ENCODE data around the gene SOX9. TPM values are rescaled to one million over a fixed set of nuclear protein-coding genes. Genes with fewer than 3 reads are reported as not detected.

Gene SOX9
- total and polyA plus RNA-seq, 9 of the 15 experiments (the other 6 are each of a cell fraction or from before 2014, with no cell fraction given) = 0.04 TPM; not detected in 8

GRCh38 chr17:72104863-72105234, 16.0 kb upstream of the SOX9 start:
- in situ Hi-C loops (cut with MboI) = no loop called here
- no peaks in the 10 kb centered on the region for H3K36me3 ChIP-seq (ENCODE audit: control insufficient read depth, insufficient read depth, low read length)
- DNase-seq (ENCODE audit: extremely low read depth in 1 of 4, low spot score in 3 of 4) (no peak), ATAC-seq (no peak), FAIRE-seq (no peak)
- H3K4me1 ChIP-seq (replicated peaks in 1 of 2; ENCODE audit: control insufficient read depth in 2 of 2, insufficient read depth in 2 of 2, low read length in 2 of 2) = no peaks in the 10 kb centered on the region
- no peak overlapping the region for H3K4me3 ChIP-seq
- no peak overlapping the region for H2AFZ ChIP-seq (ENCODE audit: low read depth, low read length)
- ChIA-PET POLR2A (no interaction called here), CTCF (ENCODE audit: low intra/inter-chr PET ratio) (interaction anchor here (0.6 kb wide), 1 partner anchor 436 kb away, joined by 3 read pairs; no protein-coding TSS in a partner anchor)
- intact Hi-C loops (cut with micrococcal nuclease) = no loop called here
- no peak overlapping the region for H3K4me2 ChIP-seq (ENCODE audit: insufficient read depth, low read length)
- no peak overlapping the region for H3K27ac ChIP-seq (ENCODE audit: extremely low read depth, low read depth, low read length)
- H3K9me3 ChIP-seq (replicated peaks; ENCODE audit: control insufficient read depth, insufficient read depth, low read depth, low read length) = no peaks in the 10 kb centered on the region
- H3K9me1 ChIP-seq (ENCODE audit: control insufficient read depth, insufficient read depth, low read length) = no peaks in the 10 kb centered on the region
- BruUV-seq (replicated peaks) = no TSS peak
- H3K27me3 ChIP-seq (ENCODE audit: control insufficient read depth in 2 of 2, insufficient read depth in 2 of 2, low read length in 2 of 2) = no peaks in the 10 kb centered on the region
- H3K9ac ChIP-seq (ENCODE audit: insufficient read depth in 1 of 2, low read depth in 2 of 2, low read length in 2 of 2) = no peak overlapping the region
- no peaks in the 10 kb centered on the region for H3K79me2 ChIP-seq (ENCODE audit: control insufficient read depth, insufficient read depth, low read length)
- no peaks in the 10 kb centered on the region for H4K20me1 ChIP-seq (replicated peaks; ENCODE audit: control insufficient read depth, insufficient read depth, low read length)
- TF ChIP-seq, protein P1, sequence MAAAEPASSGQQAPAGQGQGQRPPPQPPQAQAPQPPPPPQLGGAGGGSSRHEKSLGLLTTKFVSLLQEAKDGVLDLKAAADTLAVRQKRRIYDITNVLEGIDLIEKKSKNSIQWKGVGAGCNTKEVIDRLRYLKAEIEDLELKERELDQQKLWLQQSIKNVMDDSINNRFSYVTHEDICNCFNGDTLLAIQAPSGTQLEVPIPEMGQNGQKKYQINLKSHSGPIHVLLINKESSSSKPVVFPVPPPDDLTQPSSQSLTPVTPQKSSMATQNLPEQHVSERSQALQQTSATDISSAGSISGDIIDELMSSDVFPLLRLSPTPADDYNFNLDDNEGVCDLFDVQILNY (CRISPR knock-in tag; IDR thresholded peaks at IDR 0.05) = no peak
- TF ChIP-seq FOXJ2 (tag; IDR thresholded peaks at IDR 0.05) (no peak), HMG20A (CRISPR knock-in tag; conservative IDR thresholded peaks at IDR 0.05) (no peak), ZNF778 (CRISPR knock-in tag; IDR thresholded peaks at IDR 0.05) (no peak), PHF20 (IDR thresholded peaks at IDR 0.05; ENCODE audit: partially characterized antibody) (no peak), CREBBP (IDR thresholded peaks at IDR 0.05; ENCODE audit: low read depth, low read length) (no peak), RBM39 (optimal IDR thresholded peaks at IDR 0.05; ENCODE audit: low read depth, low read length) (no peak), ERF (CRISPR knock-in tag; IDR thresholded peaks at IDR 0.05) (no peak), TAL1 (IDR thresholded peaks at IDR 0.05) (no peak), ZBTB12 (CRISPR knock-in tag; IDR thresholded peaks at IDR 0.05) (no peak), WHSC1 (IDR thresholded peaks at IDR 0.05; ENCODE audit: low read length) (no peak), THRAP3 (IDR thresholded peaks at IDR 0.05; ENCODE audit: borderline replicate concordance) (no peak), TAF9B (IDR thresholded peaks at IDR 0.05; ENCODE audit: partially characterized antibody) (no peak), ILF3 (IDR thresholded peaks at IDR 0.05; ENCODE audit: borderline replicate concordance) (no peak), RBM14 (IDR thresholded peaks at IDR 0.05; ENCODE audit: borderline replicate concordance, insufficient read depth, low read depth, low read length) (no peak), ZSCAN32 (CRISPR knock-in tag; IDR thresholded peaks at IDR 0.05) (no peak), CHD2 (IDR thresholded peaks at IDR 0.05; ENCODE audit: low read depth, low read length) (no peak)
- TF ChIP-seq, protein P2, sequence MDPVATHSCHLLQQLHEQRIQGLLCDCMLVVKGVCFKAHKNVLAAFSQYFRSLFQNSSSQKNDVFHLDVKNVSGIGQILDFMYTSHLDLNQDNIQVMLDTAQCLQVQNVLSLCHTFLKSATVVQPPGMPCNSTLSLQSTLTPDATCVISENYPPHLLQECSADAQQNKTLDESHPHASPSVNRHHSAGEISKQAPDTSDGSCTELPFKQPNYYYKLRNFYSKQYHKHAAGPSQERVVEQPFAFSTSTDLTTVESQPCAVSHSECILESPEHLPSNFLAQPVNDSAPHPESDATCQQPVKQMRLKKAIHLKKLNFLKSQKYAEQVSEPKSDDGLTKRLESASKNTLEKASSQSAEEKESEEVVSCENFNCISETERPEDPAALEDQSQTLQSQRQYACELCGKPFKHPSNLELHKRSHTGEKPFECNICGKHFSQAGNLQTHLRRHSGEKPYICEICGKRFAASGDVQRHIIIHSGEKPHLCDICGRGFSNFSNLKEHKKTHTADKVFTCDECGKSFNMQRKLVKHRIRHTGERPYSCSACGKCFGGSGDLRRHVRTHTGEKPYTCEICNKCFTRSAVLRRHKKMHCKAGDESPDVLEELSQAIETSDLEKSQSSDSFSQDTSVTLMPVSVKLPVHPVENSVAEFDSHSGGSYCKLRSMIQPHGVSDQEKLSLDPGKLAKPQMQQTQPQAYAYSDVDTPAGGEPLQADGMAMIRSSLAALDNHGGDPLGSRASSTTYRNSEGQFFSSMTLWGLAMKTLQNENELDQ (CRISPR knock-in tag; IDR thresholded peaks at IDR 0.05; ENCODE audit: borderline replicate concordance) = no peak
- 1% methylated on average over 6 of the region's 6 CpGs for WGBS (ENCODE audit: insufficient coverage, low coverage, missing lambda C conversion rate)

Data from K562 (cell line).